Lung (tissue), 12 donors: ENCODE measurements around the gene LMF1. TPM values are rescaled to one million over a fixed set of nuclear protein-coding genes. Genes with fewer than 3 reads are reported as not detected.

Experiments
- ATAC-seq: fragments of 200-7000 bp; cut with Tn5 transposase; one replicate; pipeline ENCODE4 v1.9.1; 2020; ENCODE audit warnings: moderate number of reproducible peaks; ENCODE audit not compliant: insufficient read depth, low FRiP score
- DNase-seq, 3 donors: peaks; one replicate each; pipeline ENCODE4 v3.0.0-alpha.2; 2013 to 2017
- H3K27ac ChIP-seq, 2 donors: one replicate each; pipeline ENCODE4 v1.5.1; 2013; ENCODE audit warnings: mild to moderate bottlenecking in 2 of 2, moderate library complexity in 2 of 2, control low read depth in 1 of 2, inconsistent platforms in 1 of 2, low read depth in 1 of 2, low read length in 1 of 2
- H3K27me3 ChIP-seq, 3 donors: one replicate each; pipeline ENCODE4 v1.5.1; 2013; ENCODE audit warnings: low read length in 2 of 3; ENCODE audit not compliant: control insufficient read depth in 3 of 3, insufficient read depth in 3 of 3
- H3K36me3 ChIP-seq, 4 donors: one replicate each; pipeline ENCODE4 v1.5.1; 2013; ENCODE audit warnings: low read length in 4 of 4, mild to moderate bottlenecking in 1 of 4, moderate library complexity in 1 of 4; ENCODE audit not compliant: control insufficient read depth in 4 of 4, insufficient read depth in 4 of 4
- H3K4me1 ChIP-seq, 5 donors: one replicate each; pipeline ENCODE4 v1.5.1; 2013; ENCODE audit warnings: low read length in 5 of 5, mild to moderate bottlenecking in 2 of 5, moderate library complexity in 1 of 5; ENCODE audit not compliant: control insufficient read depth in 5 of 5, insufficient read depth in 5 of 5
- H3K4me3 ChIP-seq: one replicate; pipeline ENCODE4 v1.5.1; 2013; ENCODE audit warnings: mild to moderate bottlenecking, control low read depth, moderate library complexity
- H3K9ac ChIP-seq, 2 donors: one replicate each; pipeline ENCODE4 v1.5.1; 2013; ENCODE audit warnings: low read length in 2 of 2, control low read depth in 1 of 2; ENCODE audit not compliant: insufficient read depth in 1 of 2
- H3K9me3 ChIP-seq, 4 donors: one replicate each; pipeline ENCODE4 v1.5.1; 2013; ENCODE audit warnings: low read length in 3 of 4, mild to moderate bottlenecking in 1 of 4, moderate library complexity in 1 of 4; ENCODE audit not compliant: control insufficient read depth in 4 of 4, insufficient read depth in 3 of 4
- CTCF ChIP-seq: IDR thresholded peaks from 2 replicates; pipeline ENCODE4 v1.5.1; 2012; ENCODE audit warnings: mild to moderate bottlenecking; ENCODE audit errors: control extremely low read depth, extremely low read depth
- WGBS, 2 donors: extraction: QIAGEN DNeasy Blood & Tissue Kit; methylation state at CpG; one replicate each; pipeline ENCODE4 v1.1.7; 2013; 5-methylcytosine and 5-hydroxymethylcytosine counted together
- polyA plus RNA-seq, 2 donors: library from polyadenylated mRNA; stranded (reverse); fragments of 200-250 nt; gene quantifications; one replicate each; pipeline ENCODE4 v1.2.1, GENCODE V29; 2013
- total RNA-seq, 2 donors: library from RNA; depleted of rRNA in 1 of 2; stranded (reverse); fragments of >200 nt in 1 of 2; gene quantifications; one replicate each; pipeline ENCODE4 v1.2.1, GENCODE V29; 2014 to 2021
- donor health status: control.
- donor health status: control.
- donor health status: Bipolar disorder and iron deficiency.
- donor health status: healthy.
- donor health status: DM: yes; HTN: yes; CAD: no.

Gene LMF1
- total and polyA plus RNA-seq, 4 donors: 9.1 to 23.7 (median 20.6) TPM

- Histone ChIP-seq H3K9me3 (peaks cover 0 to 4% (median 2%) of the 10 kb centered on the region in 4 donors), H3K4me1 (no peaks in the 10 kb centered on the region), H3K4me3 (no peak overlapping the region), H3K27me3 (no peaks in the 10 kb centered on the region), H3K27ac (no peak overlapping the region), H3K9ac (no peak overlapping the region), H3K36me3 (peaks cover 0 to 26% (median 10%) of the 10 kb centered on the region in 4 donors)
- WGBS, 2 donors: 76 to 81% methylated on average over 21 of the region's 21 CpGs
- TF ChIP-seq CTCF: no peak
- ATAC-seq: no peak
- DNase-seq: peak in 1 of 3 donors; percentile 12
These were observed 23.4 kb downstream of the LMF1 start for GRCh38 chr16:947255-947921.

GRCh38 chr16:946048-946395, 24.8 kb downstream of the LMF1 start:
- WGBS, 2 donors: 95 to 97% methylated on average over 8 of the region's 8 CpGs
- Histone ChIP-seq H3K27ac (no peak overlapping the region), H3K9me3 (peaks cover 0 to 14% (median 4%) of the 10 kb centered on the region in 4 donors), H3K27me3 (no peaks in the 10 kb centered on the region), H3K4me3 (no peak overlapping the region), H3K36me3 (peaks cover 0 to 15% (median 11%) of the 10 kb centered on the region in 4 donors), H3K4me1 (no peaks in the 10 kb centered on the region), H3K9ac (no peak overlapping the region)
- ATAC-seq (no peak), DNase-seq (no peak)
- no peak for TF ChIP-seq CTCF

- no peak for TF ChIP-seq CTCF
- peaks cover 0 to 14% (median 4%) of the 10 kb centered on the region in 4 donors for H3K9me3 ChIP-seq
- H3K36me3 ChIP-seq: peaks cover 0 to 16% (median 15%) of the 10 kb centered on the region in 4 donors
- H3K4me1 ChIP-seq: no peaks in the 10 kb centered on the region
- ATAC-seq (no peak), DNase-seq (no peak)
- no peak overlapping the region for H3K27ac ChIP-seq
- H3K27me3 ChIP-seq: no peaks in the 10 kb centered on the region
- WGBS, 2 donors: 48 to 79% methylated on average over 10 of the region's 10 CpGs
- no peak overlapping the region for H3K4me3 ChIP-seq
- no peak overlapping the region for H3K9ac ChIP-seq
These were observed 25.3 kb downstream of the LMF1 start for GRCh38 chr16:945271-946047.
